Nephron progenitor cell (in vitro differentiated cells): ENCODE measurements around the gene VIM.

Source experiments
- DNase-seq: peaks from one replicate; pipeline ENCODE4 v3.0.0; 2021
- H3K27ac Mint-ChIP-seq: 2 replicates; pipeline ENCODE4 v1.8.0; 2021; ENCODE audit warnings: mild to moderate bottlenecking, moderate library complexity, mixed read lengths
- H3K27me3 Mint-ChIP-seq: 2 replicates; pipeline ENCODE4 v1.8.0; 2021; ENCODE audit warnings: mild to moderate bottlenecking, low read depth, mixed read lengths; ENCODE audit not compliant: poor library complexity
- H3K36me3 Mint-ChIP-seq: 2 replicates; pipeline ENCODE4 v1.8.0; 2021; ENCODE audit warnings: low read depth, mixed read lengths
- H3K4me1 Mint-ChIP-seq: 2 replicates; pipeline ENCODE4 v1.8.0; 2021; ENCODE audit warnings: mixed read lengths
- H3K4me3 Mint-ChIP-seq: 2 replicates; pipeline ENCODE4 v1.8.0; 2021; ENCODE audit warnings: mild to moderate bottlenecking, moderate library complexity, mixed read lengths
- H3K9me3 Mint-ChIP-seq: 2 replicates; pipeline ENCODE4 v1.8.0; 2021; ENCODE audit warnings: mild to moderate bottlenecking, moderate library complexity, mixed read lengths
- CTCF ChIP-seq: fragments of 200-600 bp; sonication (generic); IDR thresholded peaks from 2 replicates; pipeline ENCODE4 v1.5.0; 2021; ENCODE audit warnings: antibody characterized with exemption

The VIM gene

DNA sequence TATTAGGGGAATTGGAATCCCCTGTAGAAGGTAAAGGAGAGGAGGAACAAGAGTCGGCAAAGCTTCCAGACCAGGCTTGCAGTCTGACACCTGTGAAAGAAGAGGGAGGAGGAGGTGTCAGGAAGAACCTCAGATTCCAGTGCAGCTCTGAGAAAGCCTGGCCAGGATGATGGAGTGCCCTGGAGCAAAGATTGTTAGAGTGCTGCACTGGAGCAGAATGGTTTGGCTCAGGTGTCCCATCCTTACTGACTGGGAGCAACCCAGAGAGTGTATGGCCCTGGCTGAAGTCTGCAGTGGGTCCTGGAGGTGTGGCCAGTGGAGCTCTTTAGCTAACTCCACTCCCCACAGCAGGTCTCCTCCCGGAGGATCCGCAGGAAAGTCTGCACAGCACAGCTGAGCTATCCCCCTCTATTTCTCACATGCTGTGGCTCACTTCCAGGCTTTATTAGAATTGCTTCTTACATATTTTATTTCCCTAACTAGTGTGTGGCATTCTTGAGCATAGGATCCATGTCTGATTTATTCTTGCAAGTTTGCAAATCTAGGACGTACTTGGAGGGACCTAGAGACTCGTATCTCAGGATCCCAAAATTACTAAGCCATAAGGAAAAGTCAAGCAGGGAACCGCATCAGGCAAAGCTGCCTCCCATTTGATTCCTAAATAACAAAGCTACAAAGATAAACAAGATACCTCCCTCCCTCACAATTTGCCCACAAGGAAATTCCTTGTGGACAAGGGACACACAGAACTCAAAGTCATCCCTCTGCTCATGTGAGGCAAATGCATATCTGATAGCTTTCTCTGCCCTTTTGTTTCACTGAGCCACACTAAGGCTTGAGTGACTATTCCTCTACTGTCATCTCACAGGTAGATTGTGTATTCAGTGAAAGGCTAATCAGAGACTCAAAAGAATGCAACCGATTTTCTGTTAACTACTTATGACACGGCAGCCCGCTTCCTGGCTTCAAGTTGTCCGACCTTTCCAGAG is 58.8 kb downstream of the VIM start:
- no peak overlapping the region for H3K4me3 Mint-ChIP-seq
- H3K27me3 Mint-ChIP-seq: no peaks in the 10 kb centered on the region
- peak overlapping the region; percentile 80 for H3K27ac Mint-ChIP-seq
- no peak for DNase-seq
- peaks cover 29% of the 10 kb centered on the region for H3K4me1 Mint-ChIP-seq
- no peak for TF ChIP-seq CTCF
- H3K36me3 Mint-ChIP-seq: peaks cover 9% of the 10 kb centered on the region
- peaks cover 19% of the 10 kb centered on the region for H3K9me3 Mint-ChIP-seq
